Erythroblast (primary cell): ENCODE measurements around the gene ACAD8.

Source experiments
- GATA1 ChIP-seq: IDR thresholded peaks from 2 replicates; pipeline ENCODE4 v1.6.1; 2011; ENCODE audit warnings: low read depth, mild to moderate bottlenecking, control low read depth, low read length, moderate library complexity
- POLR2A ChIP-seq: IDR thresholded peaks from 2 replicates; pipeline ENCODE4 v1.6.1; 2011; ENCODE audit warnings: mild to moderate bottlenecking, low read length

GRCh38 chr11:134275188-134275533 is 21.8 kb downstream of the ACAD8 start:
- no peak for TF ChIP-seq POLR2A
- TF ChIP-seq GATA1 = no peak
